Measurements from ENCODE around the gene C1R.

C1R gene

GRCh38 chr12:7109572-7109920 lies 17.3 kb upstream of the C1R start:
- H3K4me3 ChIP-seq (ENCODE audit: low read length), result peak overlapping the region; percentile 69
- TF ChIP-seq CTCF (IDR thresholded peaks at IDR 0.05; ENCODE audit: low read depth, low read length, poor library complexity, severe bottlenecking) (no peak), EZH2phosphoT487 (IDR thresholded peaks at IDR 0.05; ENCODE audit: borderline replicate concordance, low read length) (no peak)
- H3K9me3 ChIP-seq (ENCODE audit: control insufficient read depth, insufficient read depth, low read length), result peaks cover 12% of the 10 kb centered on the region; the same call in 1 of the 2 replicates
- H3K27me3 ChIP-seq (ENCODE audit: control insufficient read depth, low read length), result peaks cover 28% of the 10 kb centered on the region
- H3K79me2 ChIP-seq (ENCODE audit: control insufficient read depth, low read length), result no peaks in the 10 kb centered on the region
- peak overlapping the region; percentile 89 for H3K4me2 ChIP-seq (ENCODE audit: low read length)
- no peak overlapping the region for H3K27ac ChIP-seq (ENCODE audit: low read depth, low read length)
- peaks cover 14% of the 10 kb centered on the region for H3K4me1 ChIP-seq (ENCODE audit: control insufficient read depth, low read length)
- H3F3A ChIP-seq (ENCODE audit: control insufficient read depth, insufficient read depth), result no peaks in the 10 kb centered on the region
- H3K9me2 ChIP-seq (replicated peaks; ENCODE audit: control insufficient read depth, low read length), result no peaks in the 10 kb centered on the region
- no peaks in the 10 kb centered on the region for H3K36me3 ChIP-seq (ENCODE audit: control insufficient read depth, low read length)
- H4K20me1 ChIP-seq (ENCODE audit: control insufficient read depth, insufficient read depth, low read depth, low read length), result no peaks in the 10 kb centered on the region; the same call in 1 of the 2 replicates

GRCh38 chr12:7108796-7109571 lies 16.7 kb upstream of the C1R start, which contains the start of gene C1RL:
TSS of gene C1RL (minus strand) at chr12:7109214. CDS start at chr12:7109180, 34 bp downstream.
- H3K4me1 ChIP-seq (ENCODE audit: control insufficient read depth, low read length), result peaks cover 14% of the 10 kb centered on the region
- H3K9me3 ChIP-seq (ENCODE audit: control insufficient read depth, insufficient read depth, low read length), result peaks cover 12% of the 10 kb centered on the region; the same call in 1 of the 2 replicates
- H3K27me3 ChIP-seq (ENCODE audit: control insufficient read depth, low read length), result peaks cover 28% of the 10 kb centered on the region
- no peaks in the 10 kb centered on the region for H3K79me2 ChIP-seq (ENCODE audit: control insufficient read depth, low read length)
- peak within 1 kb of the TSS; percentile 76 for H3K4me3 ChIP-seq (ENCODE audit: low read length)
- peak; percentile 89 for TF ChIP-seq CTCF (IDR thresholded peaks at IDR 0.05; ENCODE audit: low read depth, low read length, poor library complexity, severe bottlenecking)
- no peak for TF ChIP-seq EZH2phosphoT487 (IDR thresholded peaks at IDR 0.05; ENCODE audit: borderline replicate concordance, low read length)
- no peaks in the 10 kb centered on the region for H3F3A ChIP-seq (ENCODE audit: control insufficient read depth, insufficient read depth)
- no peaks in the 10 kb centered on the region for H3K9me2 ChIP-seq (replicated peaks; ENCODE audit: control insufficient read depth, low read length)
- no peaks in the 10 kb centered on the region for H3K36me3 ChIP-seq (ENCODE audit: control insufficient read depth, low read length)
- no peak within 1 kb of the TSS for H3K27ac ChIP-seq (ENCODE audit: low read depth, low read length)
- H4K20me1 ChIP-seq (ENCODE audit: control insufficient read depth, insufficient read depth, low read depth, low read length), result no peaks in the 10 kb centered on the region; the same call in 1 of the 2 replicates
- peak within 1 kb of the TSS; percentile 89 for H3K4me2 ChIP-seq (ENCODE audit: low read length)

- Histone ChIP-seq H3K27ac (ENCODE audit: low read depth, low read length) (no peak overlapping the region), H3K9me3 (ENCODE audit: control insufficient read depth, insufficient read depth, low read length) (peaks cover 12% of the 10 kb centered on the region; the same call in 1 of the 2 replicates), H4K20me1 (ENCODE audit: control insufficient read depth, insufficient read depth, low read depth, low read length) (no peaks in the 10 kb centered on the region; the same call in 1 of the 2 replicates), H3F3A (ENCODE audit: control insufficient read depth, insufficient read depth) (no peaks in the 10 kb centered on the region), H3K27me3 (ENCODE audit: control insufficient read depth, low read length) (peaks cover 34% of the 10 kb centered on the region), H3K36me3 (ENCODE audit: control insufficient read depth, low read length) (no peaks in the 10 kb centered on the region), H3K4me3 (ENCODE audit: low read length) (peak overlapping the region; percentile 76), H3K4me2 (ENCODE audit: low read length) (peak overlapping the region; percentile 89), H3K9me2 (replicated peaks; ENCODE audit: control insufficient read depth, low read length) (no peaks in the 10 kb centered on the region), H3K79me2 (ENCODE audit: control insufficient read depth, low read length) (no peaks in the 10 kb centered on the region), H3K4me1 (ENCODE audit: control insufficient read depth, low read length) (peaks cover 14% of the 10 kb centered on the region)
- no peak for TF ChIP-seq CTCF (IDR thresholded peaks at IDR 0.05; ENCODE audit: low read depth, low read length, poor library complexity, severe bottlenecking)
- TF ChIP-seq EZH2phosphoT487 (IDR thresholded peaks at IDR 0.05; ENCODE audit: borderline replicate concordance, low read length), result no peak
These were observed 16.0 kb upstream of the C1R start for GRCh38 chr12:7108003-7108795.

Measured in DOHH2 (cell line).